Breast epithelium (tissue), 4 donors: ENCODE data around the gene ZFHX3. TPM values are rescaled to one million over a fixed set of nuclear protein-coding genes. Genes with fewer than 3 reads are reported as not detected.
A peak's percentile ranks its signal among the peaks of the same experiment; 100 is the strongest.
"Not testable (repeated sequence)": the region's sequence is repeated elsewhere in the genome, so short reads cannot be mapped to it uniquely, and the experiment has no call there.

Experiments
- DNase-seq, 2 donors: peaks; one replicate each; pipeline ENCODE4 v3.0.0-alpha.2; 2019; ENCODE audit warnings: low spot score in 2 of 2
- H3K27ac ChIP-seq, 2 donors: fragments of 200-600 bp; sonication (generic) in 1 of 2; one replicate each; pipeline ENCODE4 v1.5.1; 2016 to 2019; ENCODE audit warnings: mild to moderate bottlenecking in 1 of 2
- H3K27me3 ChIP-seq, 2 donors: fragments of 200-600 bp; sonication (generic) in 1 of 2; one replicate each; pipeline versions ENCODE4 v1.5.1 to v1.6.0; 2017 to 2019; ENCODE audit warnings: control low read depth in 1 of 2, mild to moderate bottlenecking in 1 of 2
- H3K36me3 ChIP-seq: fragments of 200-600 bp; one replicate; pipeline ENCODE4 v1.5.1; 2019
- H3K4me1 ChIP-seq, 2 donors: fragments of 200-600 bp; sonication (generic); one replicate each; pipeline ENCODE4 v1.5.1; 2016 to 2019; ENCODE audit warnings: control low read depth in 1 of 2
- H3K4me3 ChIP-seq, 3 donors: fragments of 200-600 bp; sonication (generic); 1 replicate in 2 of 3; 2 replicates in 1 of 3; pipeline ENCODE4 v1.5.1; 2016 to 2019; ENCODE audit warnings: mild to moderate bottlenecking in 3 of 3, moderate library complexity in 2 of 3
- H3K9me3 ChIP-seq, 2 donors: fragments of 200-600 bp; sonication (generic) in 1 of 2; one replicate each; pipeline ENCODE4 v1.5.1; 2016 to 2019; ENCODE audit warnings: control low read depth in 1 of 2
- POLR2A ChIP-seq: fragments of 450-650 bp; IDR thresholded peaks from one replicate; pipeline ENCODE4 v1.6.1; 2016; ENCODE audit warnings: antibody characterized with exemption, mild to moderate bottlenecking, moderate library complexity
- POLR2AphosphoS5 ChIP-seq, 3 donors: sonication (generic); formaldehyde crosslinking; IDR thresholded peaks; one replicate each; pipeline ENCODE4 v1.6.1; 2017; ENCODE audit warnings: antibody characterized with exemption in 3 of 3
- intact Hi-C: fragments of 100-400 bp; cut with DNase I; formaldehyde crosslinking; loops from one replicate; pipeline ENCODE4 v1.15.1; 2023; ENCODE audit warnings: low total_unique reads
- total RNA-seq, 3 donors: library from RNA; depleted of rRNA; stranded (reverse); fragments of >200 nt; gene quantifications; one replicate each; pipeline ENCODE4 v1.1.0, GENCODE V29; 2016
- TF ChIP-seq, protein P1 (sequence below), 3 donors: fragments of 450-650 bp; IDR thresholded peaks; one replicate each; pipeline ENCODE4 v1.5.1; 2016 to 2017; ENCODE audit warnings: antibody characterized with exemption in 3 of 3, mild to moderate bottlenecking in 3 of 3, moderate library complexity in 3 of 3

ZFHX3 gene
- total RNA-seq, 3 donors from 2014 or later, result 10.8 to 36.0 (median 11.8) TPM

DNA sequence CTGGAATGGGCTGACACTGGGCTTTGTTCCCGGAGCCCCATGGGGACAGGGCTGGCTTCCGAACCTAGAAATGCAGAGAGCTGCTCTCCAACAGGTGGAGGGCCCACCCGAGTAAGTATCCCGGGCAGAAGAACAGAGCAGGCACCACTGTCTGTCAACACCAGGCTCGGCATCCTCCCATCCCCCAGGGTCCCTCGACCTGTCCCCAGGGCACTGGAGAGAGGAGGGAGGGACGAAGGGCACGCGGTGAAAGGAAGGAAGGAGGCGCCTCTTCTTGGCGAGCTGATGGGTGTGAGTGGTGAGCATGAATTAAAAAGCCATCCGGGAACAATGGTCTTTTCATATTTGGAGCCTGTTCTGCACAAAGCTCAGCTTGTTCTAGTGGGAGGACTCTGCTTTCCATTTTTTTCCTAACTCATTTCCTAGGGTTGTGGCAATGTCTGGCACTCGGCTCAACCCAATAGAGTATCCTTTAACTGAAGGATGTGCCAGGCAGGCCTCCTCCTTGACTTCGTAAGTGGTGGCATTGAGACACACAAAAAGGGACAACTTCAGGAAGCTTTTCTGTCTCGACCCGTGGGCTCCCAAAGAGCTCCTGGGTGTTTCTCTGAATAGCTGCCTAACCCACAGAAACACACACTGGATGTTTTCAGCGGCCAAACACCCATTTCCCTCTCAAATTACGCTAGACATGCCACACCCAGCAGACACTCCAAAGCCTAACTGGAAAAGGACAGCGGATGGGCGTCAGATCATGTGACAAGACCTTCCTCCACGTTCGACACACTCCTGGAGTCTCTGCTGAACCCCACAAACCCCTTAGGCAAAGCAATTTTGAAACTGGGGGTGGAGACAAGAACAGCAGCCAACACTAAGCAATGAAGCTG, 47.7 kb downstream of the ZFHX3 start:
- Histone ChIP-seq H3K36me3 (no peaks in the 10 kb centered on the region), H3K4me3 (peak overlapping the region; percentile 9 to 51 (median 29)), H3K4me1 (peaks cover 6 to 15% of the 10 kb centered on the region in 2 donors), H3K9me3 (no peaks in the 10 kb centered on the region), H3K27me3 (no peaks in the 10 kb centered on the region), H3K27ac (peak overlapping the region; percentile 73 to 77)
- peak in 1 of 3 donors; percentile 30 for TF ChIP-seq POLR2AphosphoS5 (IDR thresholded peaks at IDR 0.05)
- TF ChIP-seq POLR2A, result no peak
- DNase-seq, result peak in 1 of 2 donors; percentile 82
- intact Hi-C loops, result no loop called here

DNA sequence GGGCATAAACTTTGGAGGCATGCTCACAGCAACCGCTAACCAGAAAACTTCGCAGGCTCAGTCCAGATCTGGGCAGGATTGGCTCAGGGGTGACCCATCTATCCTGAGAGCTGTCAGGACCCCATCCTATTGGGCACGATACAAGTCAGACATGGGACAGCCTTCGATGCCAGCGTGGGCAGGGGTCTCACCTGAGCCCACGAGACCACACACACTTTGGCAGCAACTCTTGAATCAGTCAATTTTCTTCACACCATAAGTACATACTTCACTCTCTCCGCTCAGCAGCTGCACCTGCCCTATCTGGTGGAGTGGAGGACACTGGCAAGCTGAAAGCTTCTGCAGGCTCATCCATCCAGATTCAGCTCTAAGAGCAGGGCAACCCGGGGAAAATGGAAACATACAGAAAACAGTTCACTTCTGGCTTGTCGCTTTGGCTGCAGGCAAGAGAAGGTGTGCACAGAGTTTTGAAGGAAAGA, 48.3 kb downstream of the ZFHX3 start:
- intact Hi-C loops, result no loop called here
- Histone ChIP-seq H3K36me3 (no peaks in the 10 kb centered on the region), H3K27ac (peak overlapping the region; percentile 73 to 77), H3K9me3 (no peaks in the 10 kb centered on the region), H3K4me1 (peaks cover 6 to 15% of the 10 kb centered on the region in 2 donors), H3K27me3 (no peaks in the 10 kb centered on the region), H3K4me3 (peak overlapping the region in 2 of 3 donors; percentile 29 to 51)
- DNase-seq, result no peak
- TF ChIP-seq POLR2AphosphoS5 (IDR thresholded peaks at IDR 0.05) (no peak), POLR2A (no peak)
- TF ChIP-seq, protein P1, sequence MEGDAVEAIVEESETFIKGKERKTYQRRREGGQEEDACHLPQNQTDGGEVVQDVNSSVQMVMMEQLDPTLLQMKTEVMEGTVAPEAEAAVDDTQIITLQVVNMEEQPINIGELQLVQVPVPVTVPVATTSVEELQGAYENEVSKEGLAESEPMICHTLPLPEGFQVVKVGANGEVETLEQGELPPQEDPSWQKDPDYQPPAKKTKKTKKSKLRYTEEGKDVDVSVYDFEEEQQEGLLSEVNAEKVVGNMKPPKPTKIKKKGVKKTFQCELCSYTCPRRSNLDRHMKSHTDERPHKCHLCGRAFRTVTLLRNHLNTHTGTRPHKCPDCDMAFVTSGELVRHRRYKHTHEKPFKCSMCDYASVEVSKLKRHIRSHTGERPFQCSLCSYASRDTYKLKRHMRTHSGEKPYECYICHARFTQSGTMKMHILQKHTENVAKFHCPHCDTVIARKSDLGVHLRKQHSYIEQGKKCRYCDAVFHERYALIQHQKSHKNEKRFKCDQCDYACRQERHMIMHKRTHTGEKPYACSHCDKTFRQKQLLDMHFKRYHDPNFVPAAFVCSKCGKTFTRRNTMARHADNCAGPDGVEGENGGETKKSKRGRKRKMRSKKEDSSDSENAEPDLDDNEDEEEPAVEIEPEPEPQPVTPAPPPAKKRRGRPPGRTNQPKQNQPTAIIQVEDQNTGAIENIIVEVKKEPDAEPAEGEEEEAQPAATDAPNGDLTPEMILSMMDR (IDR thresholded peaks at IDR 0.05), result no peak

DNA sequence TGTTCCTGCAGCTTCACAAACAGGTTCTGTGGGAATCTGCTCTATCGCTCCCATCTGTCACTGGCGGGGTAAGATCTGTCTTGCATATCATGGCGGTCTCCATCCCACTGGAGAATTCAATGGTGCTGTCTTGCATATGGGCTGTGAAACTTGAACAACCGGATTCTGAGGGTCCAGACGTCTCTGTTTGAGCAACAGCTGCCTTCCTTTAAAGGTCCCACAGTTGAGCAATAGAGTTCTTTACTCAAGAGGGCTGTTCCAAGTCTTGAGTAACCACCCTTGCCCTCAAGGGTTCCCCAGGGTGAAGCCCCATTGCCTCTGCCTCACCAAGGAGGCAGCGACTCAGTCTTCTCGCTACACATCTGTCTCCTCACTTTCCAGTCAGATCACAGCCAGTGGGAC, 50.8 kb downstream of the ZFHX3 start:
- H3K4me1 ChIP-seq, result peaks cover 6 to 15% of the 10 kb centered on the region in 2 donors
- intact Hi-C loops, result no loop called here

DNA sequence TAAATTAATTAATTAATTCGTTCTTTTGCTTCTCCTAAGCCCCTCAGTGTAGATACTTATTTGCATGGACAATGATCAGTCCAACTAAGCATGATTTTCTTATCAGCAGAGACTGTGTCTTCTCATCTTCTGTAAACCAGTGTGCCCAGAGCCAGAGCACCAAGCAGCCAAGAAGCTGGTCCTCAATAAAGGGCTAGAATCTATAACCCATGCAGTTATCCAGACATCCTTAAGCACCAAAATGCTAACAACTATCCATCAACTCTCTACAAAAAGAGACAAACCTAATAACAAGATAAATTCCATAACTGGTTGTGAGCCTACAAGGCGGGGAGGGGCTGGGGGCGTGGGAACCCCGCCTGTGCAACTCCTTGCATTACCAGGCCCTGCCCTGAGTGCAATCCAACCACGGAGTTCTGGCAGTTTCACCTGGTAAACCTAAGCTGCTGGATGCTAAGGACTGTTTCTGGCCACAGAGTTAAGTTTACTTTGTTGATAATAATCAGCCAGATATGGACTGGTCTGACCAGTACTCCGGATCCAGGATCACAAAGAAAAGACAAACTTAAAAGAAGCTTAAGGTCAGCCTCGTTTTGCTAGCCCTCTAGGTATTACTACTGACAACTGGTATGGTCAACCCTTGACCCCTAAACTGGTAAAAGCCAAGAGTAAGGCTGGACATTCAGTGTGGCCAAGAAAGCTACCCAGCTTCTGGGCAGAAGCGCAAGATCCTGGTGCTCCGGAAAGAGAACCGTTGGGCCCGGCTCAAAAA, 51.5 kb downstream of the ZFHX3 start:
- H3K9me3 ChIP-seq, result no peaks in the 10 kb centered on the region
- no peaks in the 10 kb centered on the region for H3K36me3 ChIP-seq
- H3K4me1 ChIP-seq, result peaks cover 6 to 15% of the 10 kb centered on the region in 2 donors
- peak overlapping the region in 1 of 2 donors; percentile 33 for H3K27ac ChIP-seq
- no peak for DNase-seq
- no peak overlapping the region for H3K4me3 ChIP-seq
- TF ChIP-seq POLR2A (no peak), POLR2AphosphoS5 (IDR thresholded peaks at IDR 0.05) (no peak)
- TF ChIP-seq, protein P1 (IDR thresholded peaks at IDR 0.05), result no peak
- intact Hi-C loops, result no loop called here
- no peaks in the 10 kb centered on the region for H3K27me3 ChIP-seq

More for the DNA sequence above, 50.8 kb downstream of the ZFHX3 start:
- H3K27me3 ChIP-seq, result no peaks in the 10 kb centered on the region
- peak in 1 of 2 donors; percentile 41 for DNase-seq
- H3K4me3 ChIP-seq, result no peak overlapping the region
- H3K27ac ChIP-seq, result peak overlapping the region in 1 of 2 donors; percentile 33
- TF ChIP-seq, protein P1 (IDR thresholded peaks at IDR 0.05), result no peak
- TF ChIP-seq POLR2AphosphoS5 (IDR thresholded peaks at IDR 0.05), result peak in 2 of 3 donors; percentile 9 to 54
- no peak for TF ChIP-seq POLR2A
- H3K36me3 ChIP-seq, result no peaks in the 10 kb centered on the region
- no peaks in the 10 kb centered on the region for H3K9me3 ChIP-seq

DNA sequence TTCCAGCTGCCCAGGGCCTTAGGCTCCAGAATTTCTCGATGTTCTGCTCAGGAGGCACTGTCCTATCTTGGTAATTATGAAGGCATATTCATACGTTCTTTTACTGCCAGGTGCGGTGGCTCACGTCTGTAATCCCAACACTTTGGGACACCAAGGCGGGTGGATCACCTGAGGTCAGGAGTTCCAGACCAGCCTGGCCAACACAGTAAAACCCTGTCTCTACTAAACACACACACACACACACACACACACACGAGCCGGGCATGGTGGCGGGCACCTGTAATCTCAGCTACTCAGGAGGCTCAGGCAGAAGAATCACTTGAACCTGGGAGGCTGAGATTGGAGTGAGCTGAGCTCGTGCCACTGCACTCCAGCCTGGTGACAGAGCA, 52.1 kb downstream of the ZFHX3 start:
- DNase-seq, H3K36me3 ChIP-seq, H3K27me3 ChIP-seq, H3K4me3 ChIP-seq, H3K9me3 ChIP-seq, intact Hi-C loops: not testable (repeated sequence)
- peak overlapping the region in 1 of 2 donors; percentile 18 for H3K27ac ChIP-seq
- H3K4me1 ChIP-seq, result peaks cover 5 to 15% of the 10 kb centered on the region in 2 donors
